SK-N-SH (cell line): ENCODE measurements around the gene MXRA8. TPM values are rescaled to one million over a fixed set of nuclear protein-coding genes. Genes with fewer than 3 reads are reported as not detected.

Source experiments
- CTCF ChIA-PET: fragments of 300-600, 350-600 bp; formaldehyde crosslinking; extraction: SDS; loops from one replicate; lab custom pipeline; 2021; lab: Yijun Ruan, JAX
- POLR2A ChIA-PET: fragments of 350-600 bp; sonication (Branson Sonifier 250); formaldehyde crosslinking; extraction: SDS; loops from one replicate; lab custom pipeline; 2020; ENCODE audit warnings: antibody characterized with exemption, inconsistent platforms; lab: Yijun Ruan, JAX
- DNase-seq: peaks from one replicate; pipeline ENCODE4 v3.0.0; 2012
- H2AFZ ChIP-seq: fragments of 200-600 bp; sonication (generic); 2 replicates; pipeline ENCODE4 v1.8.1; 2016; ENCODE audit warnings: antibody characterized with exemption, mild to moderate bottlenecking, low read depth
- H3F3A ChIP-seq: fragments of 200-600 bp; sonication (generic); replicated peaks from 2 replicates; pipeline ENCODE3; 2016; ENCODE audit warnings: antibody characterized with exemption, mild to moderate bottlenecking; ENCODE audit not compliant: insufficient read depth
- H3K27ac ChIP-seq, 2 experiments: fragments of 200-500 bp in 1 of 2; fragments of 200-600 bp in 1 of 2; sonication (Bioruptor generic) in 1 of 2; sonication (generic), shearing (Covaris generic) in 1 of 2; 2 replicates each; pipeline versions ENCODE4 v1.5.1 to v1.6.1; 2014 to 2016; ENCODE audit warnings: low read depth in 2 of 2, inconsistent platforms in 1 of 2, low read length in 1 of 2, mild to moderate bottlenecking in 1 of 2, mixed read lengths in 1 of 2
- H3K27me3 ChIP-seq: fragments of 200-600 bp; sonication (generic), shearing (Covaris generic); 2 replicates; pipeline ENCODE4 v1.6.1; 2016; ENCODE audit warnings: mixed run types; ENCODE audit not compliant: insufficient read depth
- H3K36me3 ChIP-seq, 2 experiments: fragments of 200-500 bp in 1 of 2; fragments of 200-600 bp in 1 of 2; sonication (Bioruptor generic) in 1 of 2; sonication (generic) in 1 of 2; replicated peaks in 1 of 2; 2 replicates each; pipeline versions ENCODE3 to v1.5.1; 2014 to 2016; ENCODE audit warnings: low read length in 1 of 2, mild to moderate bottlenecking in 1 of 2; ENCODE audit not compliant: insufficient read depth in 2 of 2, control insufficient read depth in 1 of 2
- H3K4me1 ChIP-seq, 2 experiments: fragments of 200-500 bp in 1 of 2; fragments of 200-600 bp in 1 of 2; sonication (Bioruptor generic) in 1 of 2; sonication (generic), shearing (Covaris generic) in 1 of 2; 2 replicates each; pipeline versions ENCODE4 v1.5.1 to v1.6.1; 2014 to 2016; ENCODE audit warnings: low read depth in 1 of 2, low read length in 1 of 2, mixed run types in 1 of 2; ENCODE audit not compliant: insufficient read depth in 2 of 2, control insufficient read depth in 1 of 2
- H3K4me2 ChIP-seq: fragments of 200-600 bp; sonication (generic), shearing (Covaris generic); 2 replicates; pipeline ENCODE4 v1.6.1; 2017; ENCODE audit warnings: mixed run types
- H3K4me3 ChIP-seq, 2 experiments: fragments of 200-500 bp in 1 of 2; fragments of 200-600 bp in 1 of 2; sonication (Bioruptor generic) in 1 of 2; sonication (generic), shearing (Covaris generic) in 1 of 2; 2 replicates each; pipeline versions ENCODE4 v1.5.1 to v1.8.1; 2014 to 2016; ENCODE audit warnings: low read depth in 2 of 2, inconsistent platforms in 1 of 2, low read length in 1 of 2, mild to moderate bottlenecking in 1 of 2, mixed read lengths in 1 of 2, moderate library complexity in 1 of 2
- H3K79me2 ChIP-seq: fragments of 200-600 bp; sonication (generic); 2 replicates; pipeline ENCODE4 v1.8.1; 2017; ENCODE audit warnings: mild to moderate bottlenecking; ENCODE audit not compliant: insufficient read depth
- H3K9ac ChIP-seq: fragments of 200-600 bp; sonication (generic); 2 replicates; pipeline ENCODE4 v1.6.1; 2017; ENCODE audit warnings: mixed run types
- H3K9me2 ChIP-seq: fragments of 200-600 bp; sonication (generic); 2 replicates; pipeline ENCODE4 v1.6.1; 2017; ENCODE audit warnings: mixed run types
- H3K9me3 ChIP-seq: fragments of 200-600 bp; sonication (generic); 2 replicates; pipeline ENCODE4 v1.6.1; 2017; ENCODE audit warnings: mixed run types, mild to moderate bottlenecking, moderate library complexity
- H4K20me1 ChIP-seq: fragments of 200-600 bp; sonication (generic); 2 replicates; pipeline ENCODE4 v1.6.1; 2017; ENCODE audit warnings: mild to moderate bottlenecking, mixed run types; ENCODE audit not compliant: insufficient read depth
- CTCF ChIP-seq: fragments of 200-600 bp; sonication (generic); IDR thresholded peaks from 2 replicates; pipeline ENCODE4 v1.6.1; 2017; ENCODE audit warnings: antibody characterized with exemption, mild to moderate bottlenecking, moderate library complexity
- EP300 ChIP-seq, 2 experiments: IDR thresholded peaks; 2 replicates each; pipeline versions ENCODE4 v1.4.0 to v1.6.1; 2012; ENCODE audit warnings: borderline replicate concordance in 1 of 2, low read depth in 1 of 2, low read length in 1 of 2
- FOSL2 ChIP-seq: IDR thresholded peaks from 2 replicates; pipeline ENCODE4 v1.4.0; 2012; ENCODE audit warnings: low read depth, mild to moderate bottlenecking, moderate library complexity, borderline replicate concordance
- FOXM1 ChIP-seq: IDR thresholded peaks from 2 replicates; pipeline ENCODE4 v1.4.0; 2012; ENCODE audit warnings: low read depth, mild to moderate bottlenecking
- MEF2A ChIP-seq: IDR thresholded peaks from 2 replicates; pipeline ENCODE4 v1.4.0; 2012; ENCODE audit warnings: low read depth, borderline replicate concordance
- NRF1 ChIP-seq: IDR thresholded peaks from 2 replicates; pipeline ENCODE4 v1.6.1; 2012; ENCODE audit warnings: low read depth, mild to moderate bottlenecking, low read length
- RAD21 ChIP-seq: IDR thresholded peaks from 2 replicates; pipeline ENCODE4 v1.6.1; 2012; ENCODE audit warnings: mild to moderate bottlenecking, low read length
- RCOR1 ChIP-seq: fragments of 150-350 bp; IDR thresholded peaks from 2 replicates; pipeline ENCODE4 v1.6.1; 2017; ENCODE audit warnings: antibody characterized with exemption, low read length
- REST ChIP-seq: IDR thresholded peaks from 2 replicates; pipeline ENCODE4 v1.6.1; 2012; ENCODE audit warnings: mild to moderate bottlenecking, low read depth, low read length, moderate library complexity
- RFX5 ChIP-seq: IDR thresholded peaks from 2 replicates; pipeline ENCODE4 v1.6.1; 2012; ENCODE audit warnings: mild to moderate bottlenecking, improper control_type of control experiment, low read length
- RXRA ChIP-seq: IDR thresholded peaks from 2 replicates; pipeline ENCODE4 v1.4.0; 2012; ENCODE audit warnings: low read depth, mild to moderate bottlenecking, borderline replicate concordance
- SIN3A ChIP-seq: IDR thresholded peaks from 2 replicates; pipeline ENCODE4 v1.6.1; 2012; ENCODE audit warnings: low read depth, mild to moderate bottlenecking, low read length, moderate library complexity, borderline replicate concordance
- TAF1 ChIP-seq: IDR thresholded peaks from 2 replicates; pipeline ENCODE4 v1.6.1; 2012; ENCODE audit warnings: low read depth, mild to moderate bottlenecking, low read length, moderate library complexity, borderline replicate concordance
- ZBTB33 ChIP-seq: IDR thresholded peaks from 2 replicates; pipeline ENCODE4 v1.4.0; 2012; ENCODE audit warnings: low read depth, borderline replicate concordance
- WGBS: methylation state at CpG from one replicate; pipeline ENCODE4 v1.1.6; 2017; ENCODE audit warnings: low lambda C conversion rate; 5-methylcytosine and 5-hydroxymethylcytosine counted together
- polyA plus RNA-seq, 3 experiments: library from polyadenylated mRNA; depleted of rRNA; stranded (reverse); fragments of >200 nt; gene quantifications; 2 replicates each; pipeline ENCODE4 v1.2.3, GENCODE V29; 2012
- TF ChIP-seq, protein P1 (sequence below): fragments of 150-350 bp; IDR thresholded peaks from 2 replicates; pipeline ENCODE4 v1.6.1; 2017; ENCODE audit warnings: antibody characterized with exemption, low read length, low read depth, borderline replicate concordance
- TF ChIP-seq, protein P2 (sequence below): fragments of 150-350 bp; IDR thresholded peaks from 2 replicates; pipeline ENCODE4 v1.6.1; 2016; ENCODE audit warnings: mild to moderate bottlenecking, low read depth, low read length
- TF ChIP-seq, protein P3 (sequence below): IDR thresholded peaks from 2 replicates; pipeline ENCODE4 v1.4.0; 2012; ENCODE audit warnings: low read depth

The MXRA8 gene
- polyA plus RNA-seq, 1 of the 3 experiments (the other 2 are of a cell fraction): 2.5 TPM

DNA sequence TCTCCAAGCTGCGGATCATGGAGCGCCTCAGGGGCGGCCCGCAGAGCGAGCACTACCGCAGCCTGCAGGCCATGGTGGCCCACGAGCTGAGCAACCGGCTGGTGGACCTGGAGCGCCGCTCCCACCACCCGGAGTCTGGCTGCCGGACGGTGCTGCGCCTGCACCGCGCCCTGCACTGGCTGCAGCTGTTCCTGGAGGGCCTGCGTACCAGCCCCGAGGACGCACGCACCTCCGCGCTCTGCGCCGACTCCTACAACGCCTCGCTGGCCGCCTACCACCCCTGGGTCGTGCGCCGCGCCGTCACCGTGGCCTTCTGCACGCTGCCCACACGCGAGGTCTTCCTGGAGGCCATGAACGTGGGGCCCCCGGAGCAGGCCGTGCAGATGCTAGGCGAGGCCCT, 31.1 kb downstream of the MXRA8 start:
- peaks cover 0 to 37% of the 10 kb centered on the region in 2 experiments; a peak in 1 of 4 replicates for H3K4me1 ChIP-seq
- TF ChIP-seq SIN3A (no peak), CTCF (no peak), RFX5 (no peak), EP300 (IDR thresholded peaks at IDR 0.05; ENCODE audit: borderline replicate concordance in 1 of 2, low read depth in 1 of 2, low read length in 1 of 2) (no peak), FOXM1 (no peak), NRF1 (no peak), MEF2A (no peak), RAD21 (no peak), REST (no peak), ZBTB33 (no peak), FOSL2 (no peak), RCOR1 (no peak), RXRA (no peak), TAF1 (no peak)
- TF ChIP-seq, protein P1, sequence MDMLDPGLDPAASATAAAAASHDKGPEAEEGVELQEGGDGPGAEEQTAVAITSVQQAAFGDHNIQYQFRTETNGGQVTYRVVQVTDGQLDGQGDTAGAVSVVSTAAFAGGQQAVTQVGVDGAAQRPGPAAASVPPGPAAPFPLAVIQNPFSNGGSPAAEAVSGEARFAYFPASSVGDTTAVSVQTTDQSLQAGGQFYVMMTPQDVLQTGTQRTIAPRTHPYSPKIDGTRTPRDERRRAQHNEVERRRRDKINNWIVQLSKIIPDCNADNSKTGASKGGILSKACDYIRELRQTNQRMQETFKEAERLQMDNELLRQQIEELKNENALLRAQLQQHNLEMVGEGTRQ: no peak
- TF ChIP-seq, protein P2, sequence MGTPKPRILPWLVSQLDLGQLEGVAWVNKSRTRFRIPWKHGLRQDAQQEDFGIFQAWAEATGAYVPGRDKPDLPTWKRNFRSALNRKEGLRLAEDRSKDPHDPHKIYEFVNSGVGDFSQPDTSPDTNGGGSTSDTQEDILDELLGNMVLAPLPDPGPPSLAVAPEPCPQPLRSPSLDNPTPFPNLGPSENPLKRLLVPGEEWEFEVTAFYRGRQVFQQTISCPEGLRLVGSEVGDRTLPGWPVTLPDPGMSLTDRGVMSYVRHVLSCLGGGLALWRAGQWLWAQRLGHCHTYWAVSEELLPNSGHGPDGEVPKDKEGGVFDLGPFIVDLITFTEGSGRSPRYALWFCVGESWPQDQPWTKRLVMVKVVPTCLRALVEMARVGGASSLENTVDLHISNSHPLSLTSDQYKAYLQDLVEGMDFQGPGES: no peak
- TF ChIP-seq, protein P3, sequence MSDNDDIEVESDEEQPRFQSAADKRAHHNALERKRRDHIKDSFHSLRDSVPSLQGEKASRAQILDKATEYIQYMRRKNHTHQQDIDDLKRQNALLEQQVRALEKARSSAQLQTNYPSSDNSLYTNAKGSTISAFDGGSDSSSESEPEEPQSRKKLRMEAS: no peak
- H4K20me1 ChIP-seq: peaks cover 9% of the 10 kb centered on the region; the same call in 1 of the 2 replicates
- WGBS: 91% methylated on average over 17 of the region's 40 CpGs
- H3K79me2 ChIP-seq: peaks cover 38% of the 10 kb centered on the region
- H3K9ac ChIP-seq: no peak overlapping the region
- no peak for DNase-seq
- no peak overlapping the region for H3K4me3 ChIP-seq
- no peak overlapping the region for H3K4me2 ChIP-seq
- ChIA-PET POLR2A (no interaction called here), CTCF (interaction anchor here (1.2 to 1.5 kb wide), 2 partner anchors 21 to 36 kb away, joined by 3 to 5 read pairs; partner anchors contain the start of gene DVL1)
- H3K9me3 ChIP-seq: no peaks in the 10 kb centered on the region
- no peak overlapping the region for H3K27ac ChIP-seq
- no peaks in the 10 kb centered on the region for H3K9me2 ChIP-seq
- H3K36me3 ChIP-seq: peaks cover 0 to 14% of the 10 kb centered on the region in 2 experiments
- H3K27me3 ChIP-seq: no peaks in the 10 kb centered on the region
- H3F3A ChIP-seq: peaks cover 5% of the 10 kb centered on the region
- no peak overlapping the region for H2AFZ ChIP-seq
